ENCODE data around the gene CHKA. TPM values are rescaled to one million over a fixed set of nuclear protein-coding genes. Genes with fewer than 3 reads are reported as not detected.

CHKA gene
- total and polyA plus RNA-seq, 9 of the 15 experiments (the other 6 are each of a cell fraction or from before 2014, with no cell fraction given) = 3.6 to 37.0 (median 30.2) TPM

- peak; percentile 72 for TF ChIP-seq HINFP (tag; conservative IDR thresholded peaks at IDR 0.05; ENCODE audit: low read depth)
- no peak for TF ChIP-seq MAX (CRISPR knock-in tag; IDR thresholded peaks at IDR 0.05)
- no peak for TF ChIP-seq CREB1 (IDR thresholded peaks at IDR 0.05)
- TF ChIP-seq CREB1 (CRISPR knock-in tag; IDR thresholded peaks at IDR 0.05) = no peak
- TF ChIP-seq ETV6 (IDR thresholded peaks at IDR 0.05; ENCODE audit: borderline replicate concordance in 1 of 2, low read depth in 2 of 2, low read length in 1 of 2) = no peak
- no peak for TF ChIP-seq ETV6 (CRISPR knock-in tag; IDR thresholded peaks at IDR 0.05; ENCODE audit: borderline replicate concordance)
- TF ChIP-seq MAFG (tag; conservative IDR thresholded peaks at IDR 0.05) = no peak
- TF ChIP-seq FOXJ3 (CRISPR knock-in tag; IDR thresholded peaks at IDR 0.05) = no peak
- TF ChIP-seq ZBED1 (IDR thresholded peaks at IDR 0.05) = no peak
- TF ChIP-seq THRA (IDR thresholded peaks at IDR 0.05) = no peak
- TF ChIP-seq CXXC5 (CRISPR knock-in tag; IDR thresholded peaks at IDR 0.05) = 0 out of 2 replicates have a peak, but pooled peaks have one; percentile 53
- TF ChIP-seq PRDM10 (IDR thresholded peaks at IDR 0.05; ENCODE audit: partially characterized antibody) = no peak
- no peak for TF ChIP-seq POLR2A (conservative IDR thresholded peaks at IDR 0.05)
- TF ChIP-seq BCL6 (CRISPR knock-in tag; IDR thresholded peaks at IDR 0.05) = 0 out of 2 replicates have a peak, but pooled peaks have one; percentile 67
- no peak for TF ChIP-seq MAFF (IDR thresholded peaks at IDR 0.05; ENCODE audit: low read length)
Observed at GRCh38 chr11:68011051-68011943, 109.9 kb downstream of the CHKA start (continued).
